Measurements from ENCODE around the gene SRL.

The SRL gene

DNA sequence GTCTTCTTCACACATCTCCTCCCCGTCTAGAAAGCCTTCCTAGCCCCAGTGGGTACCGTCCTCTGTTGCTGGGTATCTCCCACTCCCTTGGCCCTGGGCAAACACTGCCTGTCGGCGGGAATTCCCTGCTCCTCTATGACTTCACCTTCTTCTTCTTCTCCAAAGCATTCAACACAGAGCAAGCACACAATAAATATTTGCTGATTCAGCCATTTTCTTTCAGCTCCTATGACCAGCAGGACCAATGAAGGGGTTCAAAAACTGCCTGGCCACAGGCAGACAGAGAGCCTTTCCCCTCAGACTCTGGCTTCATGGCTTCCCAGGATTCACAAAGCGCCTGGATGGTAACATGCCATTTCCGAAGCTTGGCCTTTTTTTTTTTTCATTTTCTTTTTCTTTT, 72.5 kb downstream of the SRL start:
- H3K27me3 ChIP-seq (ENCODE audit: insufficient read depth, poor library complexity, severe bottlenecking) = no peaks in the 10 kb centered on the region
- H3K4me3 ChIP-seq (replicated peaks; ENCODE audit: insufficient read depth, low read length) = no peak overlapping the region
- H3K27ac ChIP-seq (replicated peaks) = no peak overlapping the region
- TF ChIP-seq, protein P1, sequence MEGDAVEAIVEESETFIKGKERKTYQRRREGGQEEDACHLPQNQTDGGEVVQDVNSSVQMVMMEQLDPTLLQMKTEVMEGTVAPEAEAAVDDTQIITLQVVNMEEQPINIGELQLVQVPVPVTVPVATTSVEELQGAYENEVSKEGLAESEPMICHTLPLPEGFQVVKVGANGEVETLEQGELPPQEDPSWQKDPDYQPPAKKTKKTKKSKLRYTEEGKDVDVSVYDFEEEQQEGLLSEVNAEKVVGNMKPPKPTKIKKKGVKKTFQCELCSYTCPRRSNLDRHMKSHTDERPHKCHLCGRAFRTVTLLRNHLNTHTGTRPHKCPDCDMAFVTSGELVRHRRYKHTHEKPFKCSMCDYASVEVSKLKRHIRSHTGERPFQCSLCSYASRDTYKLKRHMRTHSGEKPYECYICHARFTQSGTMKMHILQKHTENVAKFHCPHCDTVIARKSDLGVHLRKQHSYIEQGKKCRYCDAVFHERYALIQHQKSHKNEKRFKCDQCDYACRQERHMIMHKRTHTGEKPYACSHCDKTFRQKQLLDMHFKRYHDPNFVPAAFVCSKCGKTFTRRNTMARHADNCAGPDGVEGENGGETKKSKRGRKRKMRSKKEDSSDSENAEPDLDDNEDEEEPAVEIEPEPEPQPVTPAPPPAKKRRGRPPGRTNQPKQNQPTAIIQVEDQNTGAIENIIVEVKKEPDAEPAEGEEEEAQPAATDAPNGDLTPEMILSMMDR (IDR thresholded peaks at IDR 0.05; ENCODE audit: insufficient read depth, low read length) = no peak
- TF ChIP-seq, protein P2, sequence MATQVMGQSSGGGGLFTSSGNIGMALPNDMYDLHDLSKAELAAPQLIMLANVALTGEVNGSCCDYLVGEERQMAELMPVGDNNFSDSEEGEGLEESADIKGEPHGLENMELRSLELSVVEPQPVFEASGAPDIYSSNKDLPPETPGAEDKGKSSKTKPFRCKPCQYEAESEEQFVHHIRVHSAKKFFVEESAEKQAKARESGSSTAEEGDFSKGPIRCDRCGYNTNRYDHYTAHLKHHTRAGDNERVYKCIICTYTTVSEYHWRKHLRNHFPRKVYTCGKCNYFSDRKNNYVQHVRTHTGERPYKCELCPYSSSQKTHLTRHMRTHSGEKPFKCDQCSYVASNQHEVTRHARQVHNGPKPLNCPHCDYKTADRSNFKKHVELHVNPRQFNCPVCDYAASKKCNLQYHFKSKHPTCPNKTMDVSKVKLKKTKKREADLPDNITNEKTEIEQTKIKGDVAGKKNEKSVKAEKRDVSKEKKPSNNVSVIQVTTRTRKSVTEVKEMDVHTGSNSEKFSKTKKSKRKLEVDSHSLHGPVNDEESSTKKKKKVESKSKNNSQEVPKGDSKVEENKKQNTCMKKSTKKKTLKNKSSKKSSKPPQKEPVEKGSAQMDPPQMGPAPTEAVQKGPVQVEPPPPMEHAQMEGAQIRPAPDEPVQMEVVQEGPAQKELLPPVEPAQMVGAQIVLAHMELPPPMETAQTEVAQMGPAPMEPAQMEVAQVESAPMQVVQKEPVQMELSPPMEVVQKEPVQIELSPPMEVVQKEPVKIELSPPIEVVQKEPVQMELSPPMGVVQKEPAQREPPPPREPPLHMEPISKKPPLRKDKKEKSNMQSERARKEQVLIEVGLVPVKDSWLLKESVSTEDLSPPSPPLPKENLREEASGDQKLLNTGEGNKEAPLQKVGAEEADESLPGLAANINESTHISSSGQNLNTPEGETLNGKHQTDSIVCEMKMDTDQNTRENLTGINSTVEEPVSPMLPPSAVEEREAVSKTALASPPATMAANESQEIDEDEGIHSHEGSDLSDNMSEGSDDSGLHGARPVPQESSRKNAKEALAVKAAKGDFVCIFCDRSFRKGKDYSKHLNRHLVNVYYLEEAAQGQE (IDR thresholded peaks at IDR 0.05; ENCODE audit: insufficient replicate concordance, low read depth) = no peak
- TF ChIP-seq POLR2AphosphoS5 (IDR thresholded peaks at IDR 0.05; ENCODE audit: low read depth) = no peak
- no peak for TF ChIP-seq GABPA (IDR thresholded peaks at IDR 0.05; ENCODE audit: low read depth)
- no peak for TF ChIP-seq SPI1 (IDR thresholded peaks at IDR 0.05; ENCODE audit: borderline replicate concordance, low read depth)
- no peak for DNase-seq (ENCODE audit: low read depth in 1 of 2, low spot score in 1 of 2)

DNA sequence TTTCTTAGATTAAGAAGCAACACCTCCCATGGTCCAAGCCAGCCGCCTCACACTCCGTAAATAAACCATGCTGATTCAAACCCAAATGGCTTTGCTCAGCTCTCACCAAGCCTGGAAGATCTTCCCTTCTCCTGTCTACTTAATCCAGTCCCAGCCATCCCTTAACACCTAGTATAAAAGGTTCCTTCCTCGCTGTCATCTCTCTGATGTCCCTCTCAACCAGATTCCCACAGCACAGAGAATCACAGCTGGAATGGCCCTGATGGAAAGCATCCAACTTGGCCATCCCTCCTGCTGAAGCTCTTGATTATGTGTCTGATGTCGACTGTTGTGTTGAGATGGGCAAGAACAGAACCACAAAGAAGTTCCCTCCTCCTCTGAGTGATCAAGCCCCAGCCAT, 75.1 kb downstream of the SRL start:
- Histone ChIP-seq H3K4me3 (replicated peaks; ENCODE audit: insufficient read depth, low read length) (no peak overlapping the region), H3K27me3 (ENCODE audit: insufficient read depth, poor library complexity, severe bottlenecking) (no peaks in the 10 kb centered on the region), H3K27ac (replicated peaks) (no peak overlapping the region)
- DNase-seq (ENCODE audit: low read depth in 1 of 2, low spot score in 1 of 2) = no peak
- TF ChIP-seq, protein P1 (IDR thresholded peaks at IDR 0.05; ENCODE audit: insufficient read depth, low read length) = no peak
- TF ChIP-seq SPI1 (IDR thresholded peaks at IDR 0.05; ENCODE audit: borderline replicate concordance, low read depth) = no peak
- TF ChIP-seq POLR2AphosphoS5 (IDR thresholded peaks at IDR 0.05; ENCODE audit: low read depth) = no peak
- no peak for TF ChIP-seq GABPA (IDR thresholded peaks at IDR 0.05; ENCODE audit: low read depth)
- TF ChIP-seq, protein P2 (IDR thresholded peaks at IDR 0.05; ENCODE audit: insufficient replicate concordance, low read depth) = no peak

- Histone ChIP-seq H3K27me3 (ENCODE audit: insufficient read depth, poor library complexity, severe bottlenecking) (no peaks in the 10 kb centered on the region), H3K4me3 (replicated peaks; ENCODE audit: insufficient read depth, low read length) (no peak overlapping the region), H3K27ac (replicated peaks) (no peak overlapping the region)
- no peak for DNase-seq (ENCODE audit: low read depth in 1 of 2, low spot score in 1 of 2)
- TF ChIP-seq, protein P2 (IDR thresholded peaks at IDR 0.05; ENCODE audit: insufficient replicate concordance, low read depth) = no peak
- TF ChIP-seq POLR2AphosphoS5 (IDR thresholded peaks at IDR 0.05; ENCODE audit: low read depth) = no peak
- TF ChIP-seq SPI1 (IDR thresholded peaks at IDR 0.05; ENCODE audit: borderline replicate concordance, low read depth) = no peak; the same call in 1 of the 2 replicates
- TF ChIP-seq, protein P1 (IDR thresholded peaks at IDR 0.05; ENCODE audit: insufficient read depth, low read length) = no peak
- no peak for TF ChIP-seq GABPA (IDR thresholded peaks at IDR 0.05; ENCODE audit: low read depth)
Measured at GRCh38 chr16:4160658-4161430, 81.0 kb downstream of the SRL start.
